Stimulated activated CD4-positive, alpha-beta T cell treated with anti-CD3 and anti-CD28 coated beads, Interleukin-2, amount 100 ng/mL, for 4 hours (primary cell): ENCODE data around the gene ESM1.
"Not testable (repeated sequence)": the region's sequence is repeated elsewhere in the genome, so short reads cannot be mapped to it uniquely, and the experiment has no call there.

ENCODE experiments used
- DNase-seq: peaks from one replicate; pipeline ENCODE4 v3.0.0-alpha.2; 2020; ENCODE audit warnings: low read depth

Gene ESM1, protein sequence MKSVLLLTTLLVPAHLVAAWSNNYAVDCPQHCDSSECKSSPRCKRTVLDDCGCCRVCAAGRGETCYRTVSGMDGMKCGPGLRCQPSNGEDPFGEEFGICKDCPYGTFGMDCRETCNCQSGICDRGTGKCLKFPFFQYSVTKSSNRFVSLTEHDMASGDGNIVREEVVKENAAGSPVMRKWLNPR

DNA sequence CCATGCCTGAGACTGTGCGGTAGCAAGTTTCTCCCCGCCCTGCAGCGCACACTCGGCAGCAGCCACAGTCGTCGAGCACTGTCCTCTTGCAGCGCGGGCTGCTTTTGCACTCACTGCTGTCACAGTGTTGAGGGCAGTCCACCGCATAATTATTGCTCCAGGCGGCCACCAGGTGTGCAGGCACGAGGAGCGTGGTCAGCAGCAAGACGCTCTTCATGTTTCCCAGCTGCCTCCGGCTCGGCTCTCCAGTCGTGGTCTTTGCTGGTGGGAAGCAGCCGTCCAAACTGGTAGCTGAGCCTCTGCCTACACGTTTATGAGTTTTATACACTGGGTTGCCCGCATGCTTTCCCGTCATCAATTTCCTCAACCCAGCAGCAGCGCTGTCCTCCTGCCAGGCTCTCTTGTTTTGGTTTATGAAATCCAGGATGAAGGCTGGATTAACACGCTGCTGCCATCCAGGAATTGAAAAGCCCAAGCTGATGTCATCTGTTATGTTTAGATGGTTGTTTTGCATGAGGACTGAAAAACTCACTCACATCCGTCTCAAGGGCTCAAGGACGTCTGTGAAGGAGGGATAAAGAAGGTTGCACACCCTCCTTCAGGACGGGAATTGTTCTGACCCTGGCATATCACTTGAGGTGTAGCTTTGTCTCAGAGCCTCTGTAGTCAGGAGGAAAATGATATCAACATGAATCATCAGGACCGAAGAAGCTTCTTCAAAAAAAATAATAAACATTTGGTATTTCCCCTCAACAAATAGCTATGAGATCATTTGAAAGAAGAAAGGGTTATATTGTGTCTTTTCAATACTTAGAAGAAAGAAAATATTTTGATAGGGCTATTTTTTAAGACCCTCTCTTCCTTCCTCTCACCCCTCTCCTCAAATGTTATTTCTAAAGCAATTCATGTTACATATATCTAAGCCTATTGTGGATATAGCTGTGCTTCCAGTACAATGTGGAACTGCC, at the start of gene ESM1:
ESM1 (minus strand) TSS at position 293 of the 968 bp plus-strand sequence; CDS start at position 217, 76 bp downstream.
- no peak for DNase-seq

DNA sequence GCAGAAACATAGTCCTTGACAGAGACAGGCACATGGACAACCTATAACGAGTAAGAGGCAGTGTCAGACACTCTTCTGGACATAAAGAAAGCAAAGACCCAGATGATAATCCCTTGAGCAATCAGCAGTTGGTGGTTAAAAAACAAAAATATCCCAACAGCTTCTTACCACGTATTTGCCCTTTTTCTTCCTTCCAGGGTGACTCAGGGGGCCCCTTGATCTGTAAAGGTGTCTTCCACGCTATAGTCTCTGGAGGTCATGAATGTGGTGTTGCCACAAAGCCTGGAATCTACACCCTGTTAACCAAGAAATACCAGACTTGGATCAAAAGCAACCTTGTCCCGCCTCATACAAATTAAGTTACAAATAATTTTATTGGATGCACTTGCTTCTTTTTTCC, 48.2 kb upstream of the ESM1 start:
- DNase-seq, result no peak

DNA sequence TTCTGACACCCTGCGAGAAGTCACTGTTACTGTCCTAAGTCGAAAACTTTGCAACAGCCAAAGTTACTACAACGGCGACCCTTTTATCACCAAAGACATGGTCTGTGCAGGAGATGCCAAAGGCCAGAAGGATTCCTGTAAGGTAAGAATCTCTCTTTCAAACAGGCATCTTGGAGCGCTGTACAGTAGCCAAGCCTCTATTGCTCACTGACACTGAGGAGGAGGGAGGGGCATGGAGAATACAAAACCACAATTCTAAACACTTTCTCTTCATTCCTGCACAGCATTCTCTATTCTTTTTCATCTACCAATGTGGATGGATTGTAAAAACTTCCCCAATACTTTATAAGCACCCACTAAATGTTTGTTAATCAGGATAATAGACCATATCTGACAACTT, 46.1 kb upstream of the ESM1 start:
- DNase-seq, result no peak

DNA sequence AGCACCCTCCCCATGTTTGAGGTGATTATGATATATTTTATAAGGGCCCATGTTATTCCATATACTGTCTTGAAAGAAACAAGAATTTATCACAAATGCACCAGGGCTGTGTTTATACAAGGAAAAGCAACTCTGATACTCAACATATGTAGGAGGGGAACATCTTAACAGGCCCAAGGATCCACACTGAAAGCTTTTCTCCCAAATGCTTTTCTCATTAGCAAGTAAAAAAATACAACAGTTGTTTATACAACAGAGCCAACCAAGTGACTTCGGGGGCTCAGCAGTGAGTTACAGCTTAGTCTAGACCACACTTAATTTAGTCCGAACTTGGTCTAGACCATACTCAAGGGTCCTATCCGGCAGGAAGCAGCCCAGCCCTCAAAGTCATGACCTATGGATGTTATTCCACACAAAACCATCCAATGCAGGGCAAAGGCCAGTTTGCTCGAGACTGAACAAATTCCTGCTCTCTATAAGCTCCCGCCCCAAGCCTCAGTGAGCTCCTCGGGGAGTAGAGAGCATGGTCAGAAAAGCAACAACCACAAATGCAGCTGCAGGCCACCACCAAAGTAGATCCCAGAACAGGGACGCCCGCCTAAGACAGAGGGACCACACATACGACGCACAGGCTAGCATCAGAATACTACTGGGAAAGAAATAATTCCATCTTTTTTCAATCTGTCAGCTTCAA, 45.4 kb upstream of the ESM1 start:
- no peak for DNase-seq

DNA sequence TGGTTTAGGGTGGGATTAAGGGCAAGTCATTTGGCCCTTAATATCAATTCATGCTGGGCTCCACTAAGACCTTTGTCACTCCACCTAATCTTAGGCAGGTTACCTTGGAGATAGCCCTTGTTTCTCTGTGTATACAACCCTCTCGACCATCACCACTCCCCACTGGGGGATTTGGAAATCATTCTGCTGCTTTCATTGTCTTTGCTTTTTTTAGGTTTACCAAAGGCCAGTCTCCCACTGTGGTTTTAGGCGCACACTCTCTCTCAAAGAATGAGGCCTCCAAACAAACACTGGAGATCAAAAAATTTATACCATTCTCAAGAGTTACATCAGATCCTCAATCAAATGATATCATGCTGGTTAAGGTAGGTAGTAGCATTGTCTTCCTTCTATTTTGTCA, 44.8 kb upstream of the ESM1 start:
- DNase-seq, result no peak

DNA sequence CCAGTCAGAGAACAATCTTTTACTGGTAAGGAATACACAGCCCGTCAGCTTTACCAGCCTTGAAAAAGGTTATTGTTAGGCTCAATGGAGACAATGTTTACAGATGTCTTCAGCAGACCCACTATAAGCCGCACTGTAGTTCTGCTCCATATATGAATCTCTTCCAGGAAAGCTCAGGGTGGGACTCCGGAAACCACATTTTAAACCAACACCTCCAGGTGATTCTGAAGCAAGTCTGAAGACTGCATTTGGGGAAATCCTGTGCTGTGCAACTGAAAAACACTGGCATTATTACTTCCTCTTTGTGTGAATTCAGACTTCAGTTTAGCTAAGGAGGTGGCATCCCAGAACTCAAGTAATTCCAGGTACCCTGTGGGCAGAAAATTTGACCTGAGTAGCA, 42.2 kb upstream of the ESM1 start:
- no peak for DNase-seq

DNA sequence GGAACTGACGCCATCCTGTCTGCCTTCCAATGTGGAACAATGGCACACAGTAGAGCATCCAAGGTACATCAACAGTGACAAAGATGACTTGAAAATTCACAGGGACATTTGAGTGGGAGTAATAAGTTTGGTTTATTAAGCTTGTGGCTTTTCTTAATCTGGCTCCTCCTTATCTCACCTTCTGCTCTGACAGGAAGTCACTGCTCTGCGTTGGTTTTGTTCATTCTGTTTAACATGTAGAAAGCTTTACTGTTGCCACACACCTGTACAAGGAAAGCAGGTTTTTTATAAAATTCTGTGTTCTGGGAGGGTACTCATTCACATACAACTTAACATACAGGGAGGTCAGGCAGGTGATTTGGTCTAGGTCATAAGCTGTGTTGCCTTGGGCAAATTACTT, 37.1 kb upstream of the ESM1 start:
- no peak for DNase-seq

DNA sequence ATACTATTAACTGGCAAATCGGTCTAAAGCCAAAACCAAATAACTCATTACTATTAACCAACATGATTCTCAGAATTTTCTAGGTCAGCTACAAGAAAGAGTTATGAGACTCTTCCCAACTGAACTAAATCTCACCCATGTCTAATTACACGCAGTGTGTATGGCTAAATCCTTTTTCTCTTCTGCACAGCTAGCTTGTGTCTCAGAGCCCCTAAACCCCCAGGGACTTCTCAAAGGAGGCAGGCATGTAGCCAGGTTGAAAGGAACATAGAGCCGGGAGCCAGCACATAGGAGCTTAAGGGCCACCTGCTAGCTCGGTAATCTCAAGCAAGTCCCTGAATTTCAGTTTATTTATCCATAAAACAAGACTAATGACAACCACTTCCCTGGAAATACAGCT, 36.4 kb upstream of the ESM1 start:
- DNase-seq, result no peak

DNA sequence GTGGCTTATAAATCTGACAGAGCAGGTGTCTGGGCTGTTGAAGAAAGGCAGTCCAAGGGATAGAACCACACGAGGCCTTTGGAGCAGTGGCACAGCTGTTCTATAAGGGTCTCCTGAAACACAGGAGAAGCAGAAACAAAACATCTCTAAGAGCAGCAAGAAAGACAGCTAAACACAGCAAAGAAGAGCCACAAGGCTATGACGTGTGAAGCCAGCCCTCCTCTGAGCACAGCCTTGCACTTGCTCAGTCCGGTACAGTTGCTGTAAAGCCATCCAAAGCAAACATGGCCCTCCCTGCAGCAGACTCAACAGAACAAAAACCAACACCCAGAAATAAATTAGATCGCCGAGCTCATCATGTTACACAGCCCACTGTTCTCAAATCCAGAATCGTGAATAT, 36.0 kb upstream of the ESM1 start:
- DNase-seq, result no peak

DNA sequence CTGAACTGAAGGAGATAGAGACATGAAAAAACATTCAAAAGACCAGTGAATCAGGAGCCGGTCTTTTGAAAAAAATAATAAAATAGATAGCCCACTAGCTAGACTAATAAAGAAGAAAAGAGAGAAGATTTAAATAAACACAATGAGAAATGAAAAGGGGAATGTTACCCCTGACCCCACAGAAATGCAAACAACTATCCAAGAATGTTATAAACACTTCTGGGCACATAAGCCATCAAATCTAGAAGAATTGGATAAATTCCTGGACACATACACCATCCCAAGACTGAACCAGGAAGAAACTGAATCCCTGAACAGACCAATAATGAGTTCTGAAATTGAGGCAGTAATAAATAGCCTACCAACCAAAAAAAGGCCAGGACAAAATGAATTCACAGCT, 24.8 kb upstream of the ESM1 start:
- DNase-seq, result not testable (repeated sequence)

DNA sequence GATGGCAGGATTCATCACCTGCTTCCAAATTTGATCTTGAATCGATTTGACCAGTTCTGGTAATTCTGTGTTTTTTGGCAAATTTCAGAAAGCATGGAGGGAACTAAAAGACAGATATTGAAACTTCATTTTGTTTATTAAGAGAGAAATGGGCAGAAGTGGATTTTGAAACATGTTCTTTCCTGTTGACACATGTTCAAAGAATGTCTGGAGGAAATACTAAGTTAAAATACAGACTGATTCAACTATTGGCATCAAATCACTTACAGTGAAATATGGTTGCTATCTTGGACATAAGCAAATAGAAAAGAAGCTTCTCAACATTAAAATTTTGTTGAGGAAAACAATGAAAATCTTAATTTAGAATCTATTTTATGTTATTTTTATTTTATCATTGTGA, 19.3 kb upstream of the ESM1 start:
- DNase-seq, result no peak

DNA sequence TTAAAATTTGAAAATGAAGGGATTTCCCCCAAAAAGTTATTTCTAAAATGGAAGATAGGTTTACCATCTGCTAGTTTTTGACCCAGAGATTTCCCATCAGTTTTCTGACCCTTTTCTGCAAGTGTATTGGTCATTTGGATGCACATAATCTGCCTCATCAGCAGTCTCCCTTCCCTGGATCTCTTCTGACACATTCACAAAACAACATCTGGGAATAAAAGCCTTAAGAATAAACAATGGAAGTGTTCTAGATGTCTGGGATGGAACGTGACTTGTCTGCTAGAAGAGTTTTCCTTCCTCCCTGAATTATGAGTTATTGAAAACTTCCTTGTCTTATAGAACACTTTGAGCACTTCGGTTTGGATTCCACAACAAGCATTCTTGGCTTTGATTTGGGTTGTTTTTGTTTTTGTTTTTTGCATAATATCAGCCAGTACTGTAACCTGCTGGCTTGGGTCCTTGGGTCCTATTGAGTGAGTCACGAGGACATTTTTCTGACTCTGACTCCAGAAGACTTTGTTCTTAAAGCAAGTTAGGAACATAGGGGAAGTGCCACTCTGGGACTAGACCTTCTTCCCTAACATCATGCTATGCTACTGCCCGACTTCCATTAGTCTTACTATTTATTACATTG, 18.2 kb upstream of the ESM1 start:
- DNase-seq, result no peak

DNA sequence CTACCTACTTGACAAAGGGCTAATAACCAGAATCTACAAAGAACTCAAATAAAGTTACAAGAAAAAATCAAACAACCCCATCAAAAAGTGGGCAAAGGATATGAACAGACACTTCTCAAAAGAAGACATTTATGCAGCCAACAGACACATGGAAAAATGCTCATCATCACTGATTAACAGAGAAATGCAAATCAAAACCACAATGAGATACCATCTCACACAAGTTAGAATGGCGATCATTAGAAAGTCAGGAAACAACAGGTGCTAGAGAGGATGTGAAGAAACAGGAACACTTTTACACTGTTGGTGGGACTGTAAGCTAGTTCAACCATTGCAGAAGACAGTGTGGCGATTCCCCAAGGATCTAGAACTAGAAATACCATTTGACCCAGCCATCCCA, 16.8 kb upstream of the ESM1 start:
- DNase-seq, result not testable (repeated sequence)

DNA sequence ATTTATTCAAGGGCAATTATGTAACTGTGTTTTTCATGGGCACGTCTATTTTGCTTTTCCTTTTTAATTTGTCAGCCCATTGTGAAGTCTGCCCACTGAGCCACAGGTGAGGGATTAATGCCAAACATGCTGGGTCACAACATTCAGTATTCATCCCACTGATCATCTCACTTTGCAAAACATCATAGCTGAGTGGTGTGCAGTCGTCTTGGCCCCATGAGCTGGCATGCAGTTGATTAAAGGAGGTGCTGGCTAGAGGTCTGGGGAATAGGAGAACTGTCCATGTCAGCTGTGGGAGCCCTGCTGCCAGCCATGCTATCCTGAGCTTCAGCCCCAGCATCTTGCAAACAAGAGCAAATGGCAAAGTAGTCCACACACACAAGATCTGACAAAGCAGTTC, 11.7 kb upstream of the ESM1 start:
- no peak for DNase-seq

DNA sequence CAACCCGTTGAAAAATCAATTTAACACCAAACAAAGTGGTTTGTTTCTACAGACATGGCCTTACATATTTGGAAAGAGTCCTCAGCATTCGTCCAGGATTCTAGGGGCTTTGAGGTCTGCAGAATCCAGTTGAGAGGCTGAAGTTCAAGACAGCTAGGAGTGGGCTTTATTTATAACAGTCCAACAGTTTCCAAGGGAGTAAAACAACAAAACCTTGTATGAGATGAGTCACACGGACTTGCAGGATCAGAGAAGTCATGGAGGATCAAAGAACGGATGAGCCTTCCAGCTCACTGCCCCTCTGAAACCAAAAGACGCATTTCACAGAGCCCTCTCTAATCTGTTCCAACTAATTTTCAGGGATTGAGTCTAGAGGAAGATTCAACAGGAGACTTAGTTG, 11.1 kb upstream of the ESM1 start:
- DNase-seq, result no peak

DNA sequence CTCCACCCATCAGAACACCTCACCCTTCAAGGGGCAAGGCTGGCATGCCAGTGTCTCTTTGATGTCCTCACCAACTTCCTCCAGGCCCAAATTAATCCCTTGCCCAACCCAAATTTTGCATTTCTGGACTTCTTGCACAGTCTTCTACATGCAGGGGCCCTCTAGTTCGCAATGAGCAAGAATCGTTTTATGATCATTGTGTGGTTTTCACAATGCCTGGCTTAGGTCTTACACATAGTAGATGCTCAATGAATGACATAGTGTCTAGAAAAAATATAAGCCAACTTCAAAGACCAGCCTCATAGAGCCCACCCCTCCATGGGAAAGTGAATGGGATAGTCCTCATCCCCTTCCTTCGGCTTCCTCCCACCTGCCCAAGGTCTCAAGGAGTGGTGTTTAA, 9.8 kb upstream of the ESM1 start:
- no peak for DNase-seq

DNA sequence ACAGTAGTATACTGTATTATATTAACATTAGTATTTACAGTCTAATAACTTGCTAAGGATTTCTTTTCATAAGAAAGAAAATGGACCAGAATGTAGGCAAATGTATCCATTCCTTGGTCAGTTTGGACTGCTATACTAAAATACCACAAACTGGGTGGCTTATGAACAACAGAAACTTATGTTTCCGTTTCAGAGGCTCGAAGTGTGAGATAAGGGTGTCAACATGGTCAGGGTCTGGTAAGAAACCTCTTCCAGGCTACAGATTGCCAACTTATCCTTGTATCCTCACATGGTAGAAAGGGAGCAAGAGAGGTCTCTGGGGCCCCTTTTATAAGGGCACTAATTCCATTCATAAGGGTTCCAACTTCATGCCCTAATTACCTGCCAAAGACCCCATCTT, 9.2 kb upstream of the ESM1 start:
- DNase-seq, result no peak

DNA sequence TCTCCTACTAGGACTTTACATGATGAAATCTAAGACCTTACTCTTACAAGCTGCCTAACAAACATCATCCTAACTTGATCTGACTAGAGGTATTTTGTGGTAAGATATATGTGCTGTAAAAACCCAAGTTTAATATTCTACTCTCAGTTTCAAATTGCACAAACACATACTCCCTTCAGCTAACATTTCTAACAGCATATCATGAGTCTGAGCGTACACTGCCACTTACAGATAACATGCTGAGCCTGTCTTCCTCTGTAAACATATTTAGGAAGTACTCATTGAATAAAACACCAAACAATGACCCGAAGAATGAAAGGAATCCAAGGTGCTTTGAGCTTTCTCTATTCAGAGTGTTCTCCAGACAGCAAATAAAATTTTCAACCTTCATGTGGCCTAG, 7.9 kb upstream of the ESM1 start:
- DNase-seq, result no peak

DNA sequence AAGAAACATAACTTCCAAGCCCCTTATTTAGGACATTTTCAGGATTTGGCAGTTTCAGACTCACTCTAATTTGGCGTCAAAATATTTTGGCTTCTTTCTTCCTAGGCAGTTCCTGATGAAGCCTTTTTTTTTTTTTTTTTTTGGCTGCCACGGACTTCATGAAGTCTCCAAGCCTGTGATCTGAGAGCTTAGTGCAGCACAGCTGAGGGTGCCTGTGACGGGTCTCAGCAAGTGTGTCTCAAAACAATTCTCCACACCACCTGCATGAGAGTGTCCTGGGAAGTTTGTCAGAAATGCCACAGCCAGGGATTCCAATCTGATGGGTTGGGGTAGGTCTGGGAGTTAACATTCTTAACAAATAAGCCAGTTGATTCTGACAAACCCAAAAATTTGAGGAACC, 6.0 kb upstream of the ESM1 start:
- DNase-seq, result no peak

DNA sequence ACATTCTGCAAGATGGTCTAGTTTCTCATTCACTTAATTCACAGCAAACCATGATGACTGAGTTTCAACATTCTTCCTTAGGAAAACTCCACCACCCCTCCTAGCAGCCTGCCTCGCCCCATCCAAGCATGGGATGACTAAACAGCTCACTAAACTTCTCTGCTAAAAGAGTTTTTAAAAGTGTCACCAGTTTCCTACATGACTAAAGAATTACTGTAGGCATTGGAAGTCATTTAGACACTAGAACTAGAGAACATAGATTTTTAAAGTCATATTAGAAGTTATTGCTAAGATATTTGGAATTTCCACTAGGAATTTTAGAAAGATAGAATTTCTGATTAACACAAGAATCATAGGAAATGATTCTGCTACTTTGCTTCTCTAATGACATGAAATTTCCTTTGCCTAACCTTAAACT, 5.5 kb upstream of the ESM1 start:
- DNase-seq, result no peak

DNA sequence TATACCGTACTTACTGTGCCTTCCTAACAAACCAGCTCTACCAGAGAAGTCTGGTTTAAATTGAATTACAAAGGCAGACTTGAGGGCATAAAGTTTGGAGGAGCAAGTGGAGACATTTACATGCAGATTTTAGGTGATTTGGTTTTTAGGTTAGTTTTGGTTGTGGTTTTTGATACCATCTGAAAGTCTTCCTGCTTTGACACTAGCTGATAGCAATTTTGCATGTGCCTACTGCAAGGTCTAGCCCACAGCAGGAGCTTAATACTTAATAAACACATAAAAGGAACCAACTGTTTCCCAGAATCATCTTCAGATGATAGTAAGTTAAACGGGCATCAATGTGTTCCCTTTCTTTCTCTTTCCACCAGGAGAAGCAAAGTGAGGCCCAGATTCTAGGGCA, 3.4 kb upstream of the ESM1 start:
- DNase-seq, result no peak

DNA sequence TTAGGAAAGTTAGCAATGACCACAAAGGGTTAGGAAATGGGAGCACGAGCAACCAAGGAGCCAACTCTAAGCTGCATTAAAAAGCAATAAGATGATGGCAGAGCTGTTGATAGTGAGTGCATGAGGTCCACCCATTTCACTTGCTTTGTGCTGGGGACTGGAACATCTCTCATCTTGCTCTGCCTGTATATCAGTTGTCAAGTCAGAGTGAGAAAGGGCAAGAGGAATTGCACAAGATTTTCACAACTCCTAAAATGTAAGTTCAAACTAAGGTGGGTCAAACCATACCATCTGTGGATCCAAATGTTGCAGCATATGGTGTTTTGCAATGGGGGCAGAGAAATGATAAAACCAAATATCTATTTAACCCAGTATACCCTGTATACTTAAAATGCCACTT, 2.8 kb upstream of the ESM1 start:
- DNase-seq, result no peak

DNA sequence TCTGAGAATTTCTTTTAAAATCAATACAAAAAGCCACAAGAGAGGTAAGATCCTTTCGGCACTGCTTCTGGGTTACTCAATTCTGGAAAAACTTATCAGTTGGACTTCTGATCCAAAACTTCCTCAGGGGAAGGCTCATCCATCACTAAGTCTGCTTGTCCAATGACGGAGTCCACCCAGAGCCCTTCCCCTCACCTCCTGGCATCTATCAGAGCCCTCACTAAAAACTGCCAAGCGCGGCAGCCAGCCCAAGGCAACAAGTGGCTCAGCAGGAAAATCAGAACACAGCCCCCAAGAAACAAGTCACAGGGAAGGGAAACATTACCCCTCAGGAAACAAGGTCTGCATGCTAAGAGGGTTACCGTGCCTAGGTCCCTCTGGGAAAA, 869 bp upstream of the ESM1 start:
- no peak for DNase-seq
